GM21515 (cell line): ENCODE results near the gene KDM2A.

Experiments used
- ATAC-seq: cut with Tn5 transposase; IDR thresholded peaks from one replicate; pipeline ENCODE4 v1.9.1; 2021; ENCODE audit not compliant: unreplicated experiment

Gene KDM2A

GRCh38 chr11:67118801-67119584 is at the start of gene KDM2A:
KDM2A (plus strand) TSS chr11:67119263; CDS start chr11:67121317, 2,054 bp downstream.
- peak; percentile 68 for ATAC-seq

GRCh38 chr11:67071420-67072284 is 47.4 kb upstream of the KDM2A start:
- no peak for ATAC-seq

GRCh38 chr11:67072295-67072694 is 46.8 kb upstream of the KDM2A start:
- ATAC-seq = no peak

GRCh38 chr11:67073908-67074307 is 45.2 kb upstream of the KDM2A start:
- no peak for ATAC-seq

- no peak for ATAC-seq
These were observed 42.9 kb upstream of the KDM2A start for GRCh38 chr11:67076202-67076601.

GRCh38 chr11:67079065-67079705 is 39.9 kb upstream of the KDM2A start:
- no peak for ATAC-seq

GRCh38 chr11:67082071-67082791 is 36.8 kb upstream of the KDM2A start:
- ATAC-seq = no peak

GRCh38 chr11:67083786-67084366 is 35.2 kb upstream of the KDM2A start:
- ATAC-seq = no peak

- no peak for ATAC-seq
These were observed 33.4 kb upstream of the KDM2A start for GRCh38 chr11:67085617-67086016.

- ATAC-seq = no peak
These were observed 28.3 kb upstream of the KDM2A start for GRCh38 chr11:67090717-67091116.

GRCh38 chr11:67095214-67095507 is 23.9 kb upstream of the KDM2A start:
- ATAC-seq = no peak

- ATAC-seq = no peak
These were observed 20.1 kb upstream of the KDM2A start for GRCh38 chr11:67098799-67099429.

GRCh38 chr11:67099831-67100324 is 19.2 kb upstream of the KDM2A start:
- ATAC-seq = no peak

GRCh38 chr11:67102664-67103063 is 16.4 kb upstream of the KDM2A start:
- no peak for ATAC-seq

GRCh38 chr11:67105964-67106363 is 13.1 kb upstream of the KDM2A start:
- no peak for ATAC-seq

- ATAC-seq = no peak
These were observed 7.8 kb upstream of the KDM2A start for GRCh38 chr11:67111261-67111660.

GRCh38 chr11:67113231-67113721 is 5.8 kb upstream of the KDM2A start:
- ATAC-seq = peak; percentile 70

GRCh38 chr11:67114275-67114896 is 4.7 kb upstream of the KDM2A start:
- no peak for ATAC-seq

GRCh38 chr11:67116758-67117105 is 2.3 kb upstream of the KDM2A start:
- no peak for ATAC-seq

GRCh38 chr11:67117176-67117575 is 1.9 kb upstream of the KDM2A start:
- no peak for ATAC-seq
